SU-DHL-6 (cell line): ENCODE measurements around the gene GBF1.

ENCODE experiments used
- EZH2phosphoT487 ChIP-seq: fragments of 200-600 bp; sonication (generic), shearing (Covaris generic); conservative IDR thresholded peaks from 2 replicates; pipeline ENCODE4 v1.6.1; 2018; ENCODE audit warnings: mild to moderate bottlenecking, antibody characterized with exemption, low read length, moderate library complexity, mixed read lengths
- TF ChIP-seq, protein P1 (sequence below): fragments of 200-600 bp; sonication (generic); IDR thresholded peaks from one replicate; pipeline ENCODE4 v1.5.1; 2017; ENCODE audit warnings: antibody characterized with exemption, mild to moderate bottlenecking, low read length, moderate library complexity; ENCODE audit not compliant: insufficient read depth, poor library complexity, severe bottlenecking

DNA sequence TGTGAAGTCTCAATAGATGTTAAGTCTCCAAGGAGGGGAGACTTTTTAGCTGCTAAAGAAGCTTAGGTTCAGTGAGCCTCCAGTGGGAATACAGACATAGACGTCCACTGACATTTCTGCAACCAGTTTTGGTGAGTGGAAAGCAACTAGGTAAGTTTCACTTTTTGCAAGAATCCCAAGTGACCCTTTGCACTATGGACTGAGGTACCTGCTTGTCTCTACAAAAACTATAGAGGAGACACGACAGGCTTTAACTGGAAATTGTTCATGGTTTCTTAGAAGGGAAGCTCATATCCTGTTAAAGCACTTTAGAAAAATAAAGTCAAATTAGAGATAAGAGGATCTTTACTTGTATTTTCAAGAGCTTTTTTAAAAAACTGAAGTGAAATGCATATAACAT lies 38.6 kb downstream of the GBF1 start:
- TF ChIP-seq, protein P1, sequence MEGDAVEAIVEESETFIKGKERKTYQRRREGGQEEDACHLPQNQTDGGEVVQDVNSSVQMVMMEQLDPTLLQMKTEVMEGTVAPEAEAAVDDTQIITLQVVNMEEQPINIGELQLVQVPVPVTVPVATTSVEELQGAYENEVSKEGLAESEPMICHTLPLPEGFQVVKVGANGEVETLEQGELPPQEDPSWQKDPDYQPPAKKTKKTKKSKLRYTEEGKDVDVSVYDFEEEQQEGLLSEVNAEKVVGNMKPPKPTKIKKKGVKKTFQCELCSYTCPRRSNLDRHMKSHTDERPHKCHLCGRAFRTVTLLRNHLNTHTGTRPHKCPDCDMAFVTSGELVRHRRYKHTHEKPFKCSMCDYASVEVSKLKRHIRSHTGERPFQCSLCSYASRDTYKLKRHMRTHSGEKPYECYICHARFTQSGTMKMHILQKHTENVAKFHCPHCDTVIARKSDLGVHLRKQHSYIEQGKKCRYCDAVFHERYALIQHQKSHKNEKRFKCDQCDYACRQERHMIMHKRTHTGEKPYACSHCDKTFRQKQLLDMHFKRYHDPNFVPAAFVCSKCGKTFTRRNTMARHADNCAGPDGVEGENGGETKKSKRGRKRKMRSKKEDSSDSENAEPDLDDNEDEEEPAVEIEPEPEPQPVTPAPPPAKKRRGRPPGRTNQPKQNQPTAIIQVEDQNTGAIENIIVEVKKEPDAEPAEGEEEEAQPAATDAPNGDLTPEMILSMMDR, result no peak
- no peak for TF ChIP-seq EZH2phosphoT487
